Common myeloid progenitor, CD34-positive (primary cell): ENCODE measurements around the gene UBTD1.
"Not testable (repeated sequence)": the region's sequence is repeated elsewhere in the genome, so short reads cannot be mapped to it uniquely, and the experiment has no call there.

Experiments used
- CTCF ChIA-PET: fragments of 350-600 bp; sonication (Branson Sonifier 250); formaldehyde crosslinking; loops from one replicate; lab custom pipeline; 2021; ENCODE audit warnings: antibody characterized with exemption; lab: Charles Lee
- POLR2A ChIA-PET: fragments of 350-600 bp; sonication (Branson Sonifier 250); formaldehyde crosslinking; loops from one replicate; lab custom pipeline; 2021; ENCODE audit warnings: antibody characterized with exemption; lab: Charles Lee
- DNase-seq, 3 donors: peaks; one replicate each; pipeline versions ENCODE4 v3.0.0 to v3.0.0-alpha.2; 2013
- H3K27ac ChIP-seq, 2 experiments: 1 replicate in 1 of 2; 2 replicates in 1 of 2; pipeline ENCODE4 v1.7.0; 2013; ENCODE audit warnings: inconsistent platforms in 2 of 2, low read length in 2 of 2, mild to moderate bottlenecking in 2 of 2, low read depth in 1 of 2, moderate library complexity in 1 of 2; ENCODE audit not compliant: severe bottlenecking in 2 of 2, insufficient read depth in 1 of 2, poor library complexity in 1 of 2
- H3K27me3 ChIP-seq, 5 experiments: replicated peaks in 2 of 5; 1 replicate in 3 of 5; 2 replicates in 2 of 5; pipeline versions ENCODE4 v1.6.1 to v1.7.0; 2013; ENCODE audit warnings: low read length in 4 of 5, mild to moderate bottlenecking in 2 of 5, moderate library complexity in 2 of 5, inconsistent platforms in 1 of 5; ENCODE audit not compliant: insufficient read depth in 5 of 5, control insufficient read depth in 4 of 5
- H3K36me3 ChIP-seq, 4 experiments: 1 replicate in 2 of 4; 2 replicates in 2 of 4; pipeline versions ENCODE4 v1.6.1 to v1.7.0; 2013; ENCODE audit warnings: low read length in 3 of 4, control low read depth in 1 of 4, mild to moderate bottlenecking in 1 of 4; ENCODE audit not compliant: control insufficient read depth in 4 of 4, insufficient read depth in 4 of 4
- H3K4me1 ChIP-seq, 4 experiments: 1 replicate in 3 of 4; 2 replicates in 1 of 4; pipeline versions ENCODE4 v1.6.1 to v1.7.1; 2013; ENCODE audit warnings: low read length in 3 of 4, mild to moderate bottlenecking in 3 of 4, control low read depth in 1 of 4, inconsistent platforms in 1 of 4, moderate library complexity in 1 of 4; ENCODE audit not compliant: control insufficient read depth in 4 of 4, insufficient read depth in 4 of 4; ENCODE audit errors: control extremely low read depth in 1 of 4
- H3K4me3 ChIP-seq, 7 experiments: 1 replicate in 4 of 7; 2 replicates in 3 of 7; pipeline versions ENCODE4 v1.5.1 to v1.7.0; 2013; ENCODE audit warnings: mild to moderate bottlenecking in 7 of 7, low read length in 6 of 7, moderate library complexity in 6 of 7, inconsistent platforms in 2 of 7, low read depth in 2 of 7, control low read depth in 1 of 7; ENCODE audit not compliant: insufficient read depth in 4 of 7, control insufficient read depth in 1 of 7; ENCODE audit errors: extremely low read depth in 1 of 7
- H3K9me3 ChIP-seq, 5 experiments: 1 replicate in 4 of 5; 2 replicates in 1 of 5; pipeline versions ENCODE4 v1.6.1 to v1.7.1; 2013; ENCODE audit warnings: low read length in 4 of 5, mild to moderate bottlenecking in 2 of 5, inconsistent platforms in 1 of 5, low read depth in 1 of 5, moderate library complexity in 1 of 5; ENCODE audit not compliant: control insufficient read depth in 4 of 5, insufficient read depth in 2 of 5; ENCODE audit errors: control extremely low read depth in 1 of 5
- WGBS: methylation state at CpG from one replicate; pipeline ENCODE4 v1.1.5; 2013; ENCODE audit not compliant: insufficient coverage; 5-methylcytosine and 5-hydroxymethylcytosine counted together

UBTD1 gene

DNA sequence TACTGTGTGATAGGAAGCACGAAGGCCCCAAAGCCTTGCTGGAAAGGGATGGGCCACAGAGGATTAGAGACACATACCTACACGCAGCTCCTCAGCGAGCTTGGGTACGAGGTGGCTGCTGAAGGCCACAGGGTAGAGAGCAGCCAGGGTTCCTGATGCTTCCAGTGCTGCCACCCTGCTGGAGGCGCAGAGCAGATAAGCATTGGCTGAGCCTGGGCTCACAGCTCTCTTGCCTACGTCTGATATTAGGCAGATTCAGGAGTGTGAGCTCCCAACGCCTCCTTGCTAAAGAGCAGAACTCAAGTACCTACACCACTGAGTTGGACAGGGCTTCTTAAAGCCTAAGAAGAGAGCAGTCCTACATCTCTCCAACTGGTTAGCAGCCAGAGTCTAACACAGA lies 32.7 kb upstream of the UBTD1 start:
- H3K27me3 ChIP-seq: no peaks in the 10 kb centered on the region
- POLR2A ChIA-PET: no interaction called here
- H3K4me1 ChIP-seq: no peaks in the 10 kb centered on the region
- WGBS: 94% methylated on average over 6 of the region's 7 CpGs
- H3K4me3 ChIP-seq: no peak overlapping the region
- no peak overlapping the region for H3K27ac ChIP-seq
- no peak for DNase-seq
- CTCF ChIA-PET: interaction anchor here (0.8 to 6.1 kb wide), 11 partner anchors 9 to 149 kb away, joined by 3 to 59 read pairs (median 6); no protein-coding TSS in a partner anchor
- peaks cover 33 to 95% (median 83%) of the 10 kb centered on the region in 4 experiments for H3K36me3 ChIP-seq
- H3K9me3 ChIP-seq: no peaks in the 10 kb centered on the region

DNA sequence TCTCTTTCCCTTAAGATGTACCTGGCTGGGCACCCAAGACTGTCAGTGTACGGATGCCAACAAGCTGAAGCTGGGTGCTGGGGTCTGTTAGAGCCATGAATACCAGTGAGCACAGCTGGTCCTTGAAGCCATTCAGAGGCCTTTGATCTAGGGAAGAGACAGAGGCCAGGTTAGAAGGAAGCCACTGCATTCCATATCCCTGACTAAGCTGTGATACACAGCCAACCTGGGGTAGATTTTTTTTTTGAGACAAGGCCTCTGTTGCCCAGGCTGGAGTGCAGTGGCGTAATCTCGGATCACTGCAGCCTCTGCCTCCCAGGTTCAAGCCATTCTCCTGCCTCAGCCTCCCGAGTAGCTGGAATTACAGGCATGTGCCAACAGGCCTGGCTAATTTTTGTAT lies 32.0 kb upstream of the UBTD1 start:
- H3K4me1 ChIP-seq: no peaks in the 10 kb centered on the region
- DNase-seq: no peak
- CTCF ChIA-PET: interaction anchor here (0.8 to 6.1 kb wide), 12 partner anchors 9 to 115 kb away, joined by 3 to 59 read pairs (median 6); no protein-coding TSS in a partner anchor
- H3K27me3 ChIP-seq: no peaks in the 10 kb centered on the region
- H3K27ac ChIP-seq: no peak overlapping the region
- POLR2A ChIA-PET: no interaction called here
- peaks cover 31 to 91% (median 78%) of the 10 kb centered on the region in 4 experiments for H3K36me3 ChIP-seq
- WGBS: 100% methylated on average over 3 of the region's 4 CpGs
- H3K4me3 ChIP-seq: no peak overlapping the region
- H3K9me3 ChIP-seq: no peaks in the 10 kb centered on the region

DNA sequence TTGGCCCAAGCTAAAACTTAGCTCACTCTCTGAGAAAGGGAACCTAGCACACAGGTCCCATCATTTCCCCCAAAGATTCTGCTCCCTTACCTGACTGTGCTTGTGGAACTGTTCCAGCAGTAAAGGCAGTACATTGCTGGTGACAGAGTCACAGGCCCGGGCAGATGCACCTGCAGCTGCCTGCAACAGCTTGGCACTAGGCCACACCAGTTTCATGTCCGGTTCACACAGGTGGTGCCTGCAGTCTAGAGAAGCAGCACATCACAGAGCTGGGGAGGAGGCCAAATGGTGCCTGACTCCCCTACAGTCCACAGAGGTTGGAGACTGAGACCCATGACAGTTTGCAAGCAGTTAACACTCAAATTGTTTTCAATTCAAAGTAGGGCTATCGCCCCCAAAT lies 30.6 kb upstream of the UBTD1 start:
- POLR2A ChIA-PET: interaction anchor here (1.0 kb wide), 1 partner anchor 12 kb away, joined by 3 read pairs; no protein-coding TSS in a partner anchor
- H3K36me3 ChIP-seq: peaks cover 23 to 83% (median 71%) of the 10 kb centered on the region in 4 experiments

DNA sequence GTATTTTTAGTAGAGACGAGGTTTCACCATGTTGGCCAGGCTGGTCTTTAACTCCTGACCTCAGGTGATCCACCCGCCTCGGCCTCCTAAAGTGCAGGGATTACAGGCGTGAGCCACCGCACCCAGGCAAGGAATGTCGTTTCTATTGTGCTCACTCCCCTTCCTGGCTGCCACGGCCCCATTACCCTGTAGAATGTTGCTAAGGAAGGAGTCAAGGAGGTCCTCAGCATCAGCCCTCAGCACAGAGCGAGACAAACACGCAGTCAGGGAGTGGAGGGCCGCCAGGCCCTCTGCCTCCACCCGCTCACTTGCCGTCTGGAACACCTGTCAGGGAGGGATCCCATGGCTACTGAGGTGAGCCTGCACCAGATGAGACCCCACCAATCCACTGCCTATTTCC lies 29.9 kb upstream of the UBTD1 start:
- CTCF ChIA-PET: interaction anchor here (0.9 to 6.1 kb wide), 2 partner anchors 20 to 85 kb away, joined by 3 to 59 read pairs; no protein-coding TSS in a partner anchor
- DNase-seq, POLR2A ChIA-PET, H3K4me3 ChIP-seq, H3K27ac ChIP-seq, H3K4me1 ChIP-seq, H3K27me3 ChIP-seq, H3K9me3 ChIP-seq: not testable (repeated sequence)
- H3K36me3 ChIP-seq: peaks cover 23 to 83% (median 68%) of the 10 kb centered on the region in 4 experiments
- WGBS: 97% methylated on average over 10 of the region's 12 CpGs

More for the DNA sequence above, 30.6 kb upstream of the UBTD1 start:
- no peak overlapping the region for H3K4me3 ChIP-seq
- H3K27ac ChIP-seq: no peak overlapping the region
- no peaks in the 10 kb centered on the region for H3K4me1 ChIP-seq
- WGBS: 94% methylated on average over 3 of the region's 3 CpGs
- CTCF ChIA-PET: interaction anchor here (0.9 to 6.1 kb wide), 6 partner anchors 7 to 114 kb away, joined by 3 to 59 read pairs (median 3); no protein-coding TSS in a partner anchor
- no peak for DNase-seq
- H3K9me3 ChIP-seq: no peaks in the 10 kb centered on the region
- H3K27me3 ChIP-seq: no peaks in the 10 kb centered on the region

DNA sequence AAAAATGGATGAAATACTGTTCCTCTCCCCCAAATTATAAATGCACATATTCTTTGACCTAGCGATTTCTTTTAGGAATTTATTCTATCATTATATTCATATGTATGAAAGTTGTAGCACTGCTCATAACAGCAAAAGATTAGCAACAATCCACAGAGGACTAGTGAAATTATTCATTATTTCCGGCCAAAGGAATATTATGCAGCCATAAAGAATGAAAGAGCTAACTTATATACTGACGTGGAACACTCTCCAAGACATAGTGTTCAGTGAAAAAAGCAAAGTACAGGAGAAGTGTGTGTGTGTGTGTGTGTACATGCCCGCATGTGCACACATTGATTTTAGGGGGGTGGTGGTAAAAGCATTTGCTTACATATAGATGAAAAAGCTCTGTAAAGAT lies 23.8 kb upstream of the UBTD1 start:
- Histone ChIP-seq H3K4me1 (no peaks in the 10 kb centered on the region), H3K27ac (no peak overlapping the region), H3K4me3 (no peak overlapping the region), H3K9me3 (no peaks in the 10 kb centered on the region), H3K27me3 (no peaks in the 10 kb centered on the region), H3K36me3 (peaks cover 17 to 82% (median 65%) of the 10 kb centered on the region in 4 experiments)
- ChIA-PET POLR2A (interaction anchor here (0.6 kb wide), 1 partner anchor 15 kb away, joined by 4 read pairs; no protein-coding TSS in a partner anchor), CTCF (interaction anchor here (1.8 to 4.3 kb wide), 2 partner anchors 9 to 18 kb away, joined by 5 to 20 read pairs; no protein-coding TSS in a partner anchor)
- DNase-seq: no peak
- WGBS: 100% methylated on average over 3 of the region's 4 CpGs

DNA sequence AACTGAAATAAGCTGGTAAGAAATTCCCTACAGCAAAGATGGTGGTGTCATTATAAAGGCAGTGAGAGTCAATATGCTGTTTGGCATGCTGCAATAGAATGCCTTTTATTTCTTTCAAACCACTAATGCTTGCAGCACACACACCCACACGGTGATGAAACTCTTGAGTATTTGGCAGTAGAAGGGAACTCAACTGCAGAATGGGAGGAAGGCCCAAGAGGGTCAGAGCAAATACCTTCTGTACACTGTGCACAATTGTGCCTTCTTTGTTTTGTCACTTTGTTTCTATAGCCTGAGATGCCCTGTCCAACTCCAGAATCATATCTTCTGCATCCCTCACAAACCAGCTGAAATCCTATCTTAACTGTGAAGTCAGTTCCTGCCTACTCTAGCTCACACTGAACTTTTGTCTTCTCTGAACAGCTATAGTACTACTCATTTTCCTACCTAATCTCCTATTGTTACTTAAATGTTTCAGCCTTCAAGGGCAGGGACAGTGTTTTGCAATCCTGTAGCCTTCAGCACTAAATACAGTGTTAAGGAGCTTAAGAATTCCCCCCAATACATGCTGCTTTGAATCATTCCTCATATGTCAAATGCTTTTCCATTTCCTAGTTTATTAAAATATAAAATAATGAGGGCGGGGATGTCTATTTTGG lies 22.7 kb upstream of the UBTD1 start:
- ChIA-PET CTCF (interaction anchor here (1.0 to 4.3 kb wide), 7 partner anchors 10 to 130 kb away, joined by 3 to 20 read pairs (median 4); no protein-coding TSS in a partner anchor), POLR2A (no interaction called here)
- no peaks in the 10 kb centered on the region for H3K4me1 ChIP-seq
- no peak overlapping the region for H3K4me3 ChIP-seq
- no peak for DNase-seq
- no peaks in the 10 kb centered on the region for H3K9me3 ChIP-seq
- 100% methylated on average over 1 of the region's 2 CpGs for WGBS
- no peaks in the 10 kb centered on the region for H3K27me3 ChIP-seq
- no peak overlapping the region for H3K27ac ChIP-seq
- peaks cover 9 to 84% (median 67%) of the 10 kb centered on the region in 4 experiments for H3K36me3 ChIP-seq

DNA sequence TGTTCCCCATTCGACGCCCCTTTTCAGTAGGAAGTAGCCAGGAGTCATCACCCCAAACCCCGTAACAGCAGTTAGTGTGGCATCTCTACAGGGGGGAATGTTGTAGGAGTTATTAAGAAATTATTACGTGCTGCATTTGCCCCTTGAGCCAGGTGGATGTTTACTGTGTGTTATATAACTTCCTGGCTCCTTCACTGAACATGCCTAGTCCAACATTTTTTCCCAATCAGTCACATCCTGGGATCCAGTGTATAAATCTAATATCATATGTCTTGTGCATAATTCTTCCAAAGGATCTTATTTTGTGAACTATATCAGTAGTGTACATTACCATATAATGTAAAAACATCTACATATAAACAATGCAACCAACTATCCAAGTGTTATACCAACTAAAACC lies 19.3 kb upstream of the UBTD1 start:
- H3K9me3 ChIP-seq, POLR2A ChIA-PET, H3K27me3 ChIP-seq, H3K4me3 ChIP-seq, CTCF ChIA-PET, DNase-seq, H3K27ac ChIP-seq, H3K4me1 ChIP-seq: not testable (repeated sequence)
- H3K36me3 ChIP-seq: peaks cover 17 to 80% (median 59%) of the 10 kb centered on the region in 4 experiments
- 83% methylated on average over 1 of the region's 4 CpGs for WGBS
